Neural cell (in vitro differentiated cells): ENCODE measurements around the gene CDKAL1. TPM values are rescaled to one million over a fixed set of nuclear protein-coding genes. Genes with fewer than 3 reads are reported as not detected.

ENCODE experiments used
- H2AFZ ChIP-seq: fragments of 200-600, 300-800 bp; sonication (generic), shearing (Covaris generic); 2 replicates; pipeline ENCODE4 v1.6.0; 2014; ENCODE audit warnings: low read depth, mild to moderate bottlenecking, antibody characterized with exemption, low read length, moderate library complexity
- H3F3A ChIP-seq: fragments of 200-600 bp; shearing (Covaris generic); 2 replicates; pipeline ENCODE4 v1.6.1; 2016; ENCODE audit warnings: mild to moderate bottlenecking, moderate library complexity, mixed read lengths, antibody characterized with exemption, low read length; ENCODE audit not compliant: insufficient read depth, poor library complexity, severe bottlenecking
- H3K27ac ChIP-seq: fragments of 200-600, 300-800 bp; sonication (generic), shearing (Covaris generic); 2 replicates; pipeline ENCODE4 v1.5.1; 2014; ENCODE audit warnings: mild to moderate bottlenecking, low read length, moderate library complexity
- H3K27me3 ChIP-seq: fragments of 300-800, 200-600 bp; sonication (generic), shearing (Covaris generic); 2 replicates; pipeline ENCODE4 v1.6.0; 2014; ENCODE audit warnings: mild to moderate bottlenecking, low read depth, low read length, moderate library complexity; ENCODE audit not compliant: insufficient read depth
- H3K36me3 ChIP-seq: fragments of 300-800, 200-600 bp; sonication (generic), shearing (Covaris generic); 2 replicates; pipeline ENCODE4 v1.5.1; 2014; ENCODE audit warnings: mild to moderate bottlenecking, antibody characterized with exemption, low read length, moderate library complexity; ENCODE audit not compliant: insufficient read depth
- H3K4me2 ChIP-seq: fragments of 300-800, 200-600 bp; sonication (generic), shearing (Covaris generic); 2 replicates; pipeline ENCODE4 v1.6.0; 2014; ENCODE audit warnings: mild to moderate bottlenecking, low read length
- H3K4me3 ChIP-seq: fragments of 300-800, 200-600 bp; sonication (generic), shearing (Covaris generic); 2 replicates; pipeline ENCODE4 v1.5.1; 2014; ENCODE audit warnings: mild to moderate bottlenecking, low read length, moderate library complexity
- H3K79me2 ChIP-seq: fragments of 200-600 bp; shearing (Covaris generic); replicated peaks from 2 replicates; pipeline ENCODE4 v1.6.0; 2014; ENCODE audit warnings: mild to moderate bottlenecking, low read length, moderate library complexity; ENCODE audit not compliant: insufficient read depth
- H3K9ac ChIP-seq: fragments of 300-800, 200-600 bp; sonication (generic), shearing (Covaris generic); 2 replicates; pipeline ENCODE4 v1.6.1; 2016; ENCODE audit warnings: mild to moderate bottlenecking, low read length, mixed read lengths
- H3K9me2 ChIP-seq: fragments of 200-600 bp; shearing (Covaris generic); 2 replicates; pipeline ENCODE4 v1.6.1; 2016; ENCODE audit warnings: mild to moderate bottlenecking, low read length, mixed read lengths; ENCODE audit not compliant: insufficient read depth
- H3K9me3 ChIP-seq: fragments of 200-600, 300-800 bp; sonication (generic), shearing (Covaris generic); 2 replicates; pipeline ENCODE4 v1.6.1; 2016; ENCODE audit warnings: mild to moderate bottlenecking, mixed run types, low read length, moderate library complexity, mixed read lengths
- H4K20me1 ChIP-seq: fragments of 200-600 bp; shearing (Covaris generic); 2 replicates; pipeline ENCODE4 v1.6.1; 2016; ENCODE audit warnings: mild to moderate bottlenecking, mixed run types; ENCODE audit not compliant: insufficient read depth
- EP300 ChIP-seq: fragments of 450-650 bp; conservative IDR thresholded peaks from 2 replicates; pipeline ENCODE4 v1.6.1; 2014; ENCODE audit warnings: antibody characterized with exemption, mild to moderate bottlenecking, moderate library complexity; ENCODE audit not compliant: poor library complexity, severe bottlenecking
- EZH2 ChIP-seq: fragments of 200-600, 300-800 bp; shearing (Covaris generic), sonication (generic); IDR thresholded peaks from 2 replicates; pipeline ENCODE4 v1.6.1; 2014; ENCODE audit warnings: antibody characterized with exemption, low read length, borderline replicate concordance, mild to moderate bottlenecking; ENCODE audit not compliant: insufficient read depth, poor library complexity, severe bottlenecking
- MXI1 ChIP-seq: fragments of 450-650 bp; conservative IDR thresholded peaks from 2 replicates; pipeline ENCODE4 v1.6.1; 2014; ENCODE audit warnings: antibody characterized with exemption, mild to moderate bottlenecking; ENCODE audit not compliant: poor library complexity, severe bottlenecking
- POLR2AphosphoS5 ChIP-seq: IDR thresholded peaks from 2 replicates; pipeline ENCODE4 v1.6.1; 2012
- RAD21 ChIP-seq: fragments of 450-650 bp; conservative IDR thresholded peaks from 2 replicates; pipeline ENCODE4 v1.6.1; 2014; ENCODE audit warnings: antibody characterized with exemption, mild to moderate bottlenecking, moderate library complexity
- SMC3 ChIP-seq: fragments of 450-650 bp; conservative IDR thresholded peaks from 2 replicates; pipeline ENCODE4 v1.6.1; 2014; ENCODE audit warnings: antibody characterized with exemption, mild to moderate bottlenecking, moderate library complexity; ENCODE audit not compliant: poor library complexity
- TAF1 ChIP-seq: IDR thresholded peaks from 2 replicates; pipeline ENCODE4 v1.6.1; 2012; ENCODE audit warnings: low read depth
- polyA plus RNA-seq: library from polyadenylated mRNA; depleted of rRNA; stranded (reverse); fragments of >200 nt; gene quantifications from 2 replicates; pipeline ENCODE4 v1.2.3, GENCODE V29; 2014
- TF ChIP-seq, protein P1 (sequence below): IDR thresholded peaks from 2 replicates; pipeline ENCODE4 v1.6.1; 2012; ENCODE audit warnings: borderline replicate concordance
- TF ChIP-seq, protein P2 (sequence below): fragments of 450-650 bp; IDR thresholded peaks from 2 replicates; pipeline ENCODE4 v1.5.1; 2014; ENCODE audit warnings: antibody characterized with exemption, mild to moderate bottlenecking, moderate library complexity; ENCODE audit not compliant: poor library complexity, severe bottlenecking

The CDKAL1 gene
- polyA plus RNA-seq, 1 donor from 2014 or later = 10.7 TPM

DNA sequence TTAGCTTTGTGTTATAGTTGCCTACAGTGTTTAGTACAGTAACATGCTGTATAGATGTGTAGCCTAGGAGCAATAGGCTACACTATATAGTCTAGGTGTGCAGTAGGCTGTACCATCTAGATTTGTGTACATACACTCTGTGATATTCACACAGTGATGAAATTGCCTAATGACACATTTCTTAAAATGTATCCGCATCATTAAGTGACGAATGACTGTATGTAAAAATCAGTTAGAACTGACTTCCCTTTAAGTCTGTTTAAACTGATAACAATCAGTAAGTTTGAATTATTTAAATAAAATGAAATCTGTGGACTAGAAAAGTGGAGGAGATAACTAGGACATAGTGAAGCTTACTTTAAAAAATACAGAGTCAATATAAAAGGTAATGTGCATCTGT, 176.1 kb downstream of the CDKAL1 start:
- Histone ChIP-seq H3K79me2 (no peaks in the 10 kb centered on the region), H3K27ac (no peak overlapping the region), H3K27me3 (no peaks in the 10 kb centered on the region), H3K4me3 (no peak overlapping the region), H3F3A (no peaks in the 10 kb centered on the region), H3K9ac (no peak overlapping the region), H3K9me2 (no peaks in the 10 kb centered on the region), H4K20me1 (no peaks in the 10 kb centered on the region), H3K9me3 (no peaks in the 10 kb centered on the region), H2AFZ (no peak overlapping the region), H3K4me2 (no peak overlapping the region), H3K36me3 (no peaks in the 10 kb centered on the region)
- TF ChIP-seq EP300 = no peak
- no peak for TF ChIP-seq EZH2
- TF ChIP-seq, protein P1, sequence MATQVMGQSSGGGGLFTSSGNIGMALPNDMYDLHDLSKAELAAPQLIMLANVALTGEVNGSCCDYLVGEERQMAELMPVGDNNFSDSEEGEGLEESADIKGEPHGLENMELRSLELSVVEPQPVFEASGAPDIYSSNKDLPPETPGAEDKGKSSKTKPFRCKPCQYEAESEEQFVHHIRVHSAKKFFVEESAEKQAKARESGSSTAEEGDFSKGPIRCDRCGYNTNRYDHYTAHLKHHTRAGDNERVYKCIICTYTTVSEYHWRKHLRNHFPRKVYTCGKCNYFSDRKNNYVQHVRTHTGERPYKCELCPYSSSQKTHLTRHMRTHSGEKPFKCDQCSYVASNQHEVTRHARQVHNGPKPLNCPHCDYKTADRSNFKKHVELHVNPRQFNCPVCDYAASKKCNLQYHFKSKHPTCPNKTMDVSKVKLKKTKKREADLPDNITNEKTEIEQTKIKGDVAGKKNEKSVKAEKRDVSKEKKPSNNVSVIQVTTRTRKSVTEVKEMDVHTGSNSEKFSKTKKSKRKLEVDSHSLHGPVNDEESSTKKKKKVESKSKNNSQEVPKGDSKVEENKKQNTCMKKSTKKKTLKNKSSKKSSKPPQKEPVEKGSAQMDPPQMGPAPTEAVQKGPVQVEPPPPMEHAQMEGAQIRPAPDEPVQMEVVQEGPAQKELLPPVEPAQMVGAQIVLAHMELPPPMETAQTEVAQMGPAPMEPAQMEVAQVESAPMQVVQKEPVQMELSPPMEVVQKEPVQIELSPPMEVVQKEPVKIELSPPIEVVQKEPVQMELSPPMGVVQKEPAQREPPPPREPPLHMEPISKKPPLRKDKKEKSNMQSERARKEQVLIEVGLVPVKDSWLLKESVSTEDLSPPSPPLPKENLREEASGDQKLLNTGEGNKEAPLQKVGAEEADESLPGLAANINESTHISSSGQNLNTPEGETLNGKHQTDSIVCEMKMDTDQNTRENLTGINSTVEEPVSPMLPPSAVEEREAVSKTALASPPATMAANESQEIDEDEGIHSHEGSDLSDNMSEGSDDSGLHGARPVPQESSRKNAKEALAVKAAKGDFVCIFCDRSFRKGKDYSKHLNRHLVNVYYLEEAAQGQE = no peak
- TF ChIP-seq RAD21 = no peak
- no peak for TF ChIP-seq SMC3
- no peak for TF ChIP-seq POLR2AphosphoS5
- TF ChIP-seq, protein P2, sequence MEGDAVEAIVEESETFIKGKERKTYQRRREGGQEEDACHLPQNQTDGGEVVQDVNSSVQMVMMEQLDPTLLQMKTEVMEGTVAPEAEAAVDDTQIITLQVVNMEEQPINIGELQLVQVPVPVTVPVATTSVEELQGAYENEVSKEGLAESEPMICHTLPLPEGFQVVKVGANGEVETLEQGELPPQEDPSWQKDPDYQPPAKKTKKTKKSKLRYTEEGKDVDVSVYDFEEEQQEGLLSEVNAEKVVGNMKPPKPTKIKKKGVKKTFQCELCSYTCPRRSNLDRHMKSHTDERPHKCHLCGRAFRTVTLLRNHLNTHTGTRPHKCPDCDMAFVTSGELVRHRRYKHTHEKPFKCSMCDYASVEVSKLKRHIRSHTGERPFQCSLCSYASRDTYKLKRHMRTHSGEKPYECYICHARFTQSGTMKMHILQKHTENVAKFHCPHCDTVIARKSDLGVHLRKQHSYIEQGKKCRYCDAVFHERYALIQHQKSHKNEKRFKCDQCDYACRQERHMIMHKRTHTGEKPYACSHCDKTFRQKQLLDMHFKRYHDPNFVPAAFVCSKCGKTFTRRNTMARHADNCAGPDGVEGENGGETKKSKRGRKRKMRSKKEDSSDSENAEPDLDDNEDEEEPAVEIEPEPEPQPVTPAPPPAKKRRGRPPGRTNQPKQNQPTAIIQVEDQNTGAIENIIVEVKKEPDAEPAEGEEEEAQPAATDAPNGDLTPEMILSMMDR = no peak
- no peak for TF ChIP-seq TAF1
- TF ChIP-seq MXI1 = no peak

DNA sequence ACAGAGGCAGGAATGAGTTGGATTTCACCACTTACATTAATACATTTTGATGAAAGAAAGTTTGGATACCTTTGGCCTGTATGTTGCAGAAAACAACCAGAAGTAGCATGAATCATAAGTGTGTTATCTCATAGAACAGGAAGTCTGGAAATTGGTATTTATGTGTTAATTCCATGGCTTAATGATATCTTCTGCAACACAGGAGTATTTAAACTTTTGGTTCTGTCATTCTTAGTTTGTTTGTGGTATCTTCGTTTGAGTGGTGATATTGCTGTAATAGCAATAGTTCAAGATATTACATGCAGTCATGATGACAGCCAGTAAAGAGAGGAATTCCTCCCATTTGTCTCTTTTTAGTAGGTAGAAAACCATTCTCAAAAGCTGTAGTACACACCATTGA, 177.3 kb downstream of the CDKAL1 start:
- Histone ChIP-seq H3K4me3 (no peak overlapping the region), H3K27me3 (no peaks in the 10 kb centered on the region), H4K20me1 (no peaks in the 10 kb centered on the region), H3F3A (no peaks in the 10 kb centered on the region), H3K9ac (no peak overlapping the region), H3K4me2 (no peak overlapping the region), H3K79me2 (no peaks in the 10 kb centered on the region), H2AFZ (no peak overlapping the region), H3K27ac (no peak overlapping the region), H3K36me3 (no peaks in the 10 kb centered on the region), H3K9me2 (no peaks in the 10 kb centered on the region), H3K9me3 (no peaks in the 10 kb centered on the region)
- no peak for TF ChIP-seq POLR2AphosphoS5
- TF ChIP-seq EZH2 = no peak
- TF ChIP-seq MXI1 = no peak
- TF ChIP-seq, protein P2 = no peak
- TF ChIP-seq, protein P1 = no peak
- TF ChIP-seq RAD21 = no peak
- TF ChIP-seq EP300 = no peak
- TF ChIP-seq TAF1 = no peak
- TF ChIP-seq SMC3 = no peak
